H9 (cell line): Measurements from ENCODE around the gene VSIR. TPM values are rescaled to one million over a fixed set of nuclear protein-coding genes. Genes with fewer than 3 reads are reported as not detected.

Source experiments
- DNase-seq: peaks from one replicate; pipeline ENCODE4 v3.0.0-alpha.2; 2017
- H2AFZ ChIP-seq: one replicate; pipeline ENCODE4 v1.6.1; 2013; ENCODE audit warnings: mild to moderate bottlenecking, low read length, control low read depth, moderate library complexity
- H2AK5ac ChIP-seq: 2 replicates; pipeline ENCODE4 v1.6.1; 2013; ENCODE audit warnings: low read length, control low read depth, mixed read lengths; ENCODE audit not compliant: insufficient read length
- H2BK120ac ChIP-seq: one replicate; pipeline ENCODE4 v1.6.1; 2013; ENCODE audit warnings: low read depth, mild to moderate bottlenecking, low read length, control low read depth, inconsistent platforms; ENCODE audit not compliant: poor library complexity, severe bottlenecking
- H2BK12ac ChIP-seq: 2 replicates; pipeline ENCODE4 v1.6.1; 2013; ENCODE audit warnings: low read length, control low read depth, mixed read lengths, low read depth; ENCODE audit not compliant: insufficient read length
- H2BK15ac ChIP-seq: 2 replicates; pipeline ENCODE4 v1.6.1; 2013; ENCODE audit warnings: low read depth, low read length, control low read depth
- H2BK20ac ChIP-seq: one replicate; pipeline ENCODE4 v1.6.1; 2013; ENCODE audit warnings: low read depth, mild to moderate bottlenecking, low read length, control low read depth, inconsistent platforms; ENCODE audit not compliant: poor library complexity, severe bottlenecking
- H2BK5ac ChIP-seq: 2 replicates; pipeline ENCODE4 v1.6.1; 2013; ENCODE audit warnings: low read length, control low read depth, mixed read lengths; ENCODE audit not compliant: insufficient read length
- H3K14ac ChIP-seq: 2 replicates; pipeline ENCODE4 v1.6.1; 2013; ENCODE audit warnings: low read length, control low read depth; ENCODE audit not compliant: insufficient read depth
- H3K18ac ChIP-seq: 2 replicates; pipeline ENCODE4 v1.6.1; 2013; ENCODE audit warnings: low read depth, mild to moderate bottlenecking, mixed read lengths, low read length, control low read depth; ENCODE audit not compliant: insufficient read length
- H3K23ac ChIP-seq: 2 replicates; pipeline ENCODE4 v1.6.1; 2013; ENCODE audit warnings: low read length, control low read depth, mixed read lengths, low read depth; ENCODE audit not compliant: insufficient read length
- H3K23me2 ChIP-seq: 2 replicates; pipeline ENCODE4 v1.6.1; 2013; ENCODE audit warnings: low read depth, mild to moderate bottlenecking, mixed read lengths, low read length, control low read depth; ENCODE audit not compliant: insufficient read length, poor library complexity, severe bottlenecking
- H3K27ac ChIP-seq: 2 replicates; pipeline ENCODE4 v1.5.1; 2013; ENCODE audit warnings: low read length, control low read depth, mixed read lengths, low read depth; ENCODE audit not compliant: insufficient read length
- H3K27me3 ChIP-seq: 2 replicates; pipeline ENCODE4 v1.6.1; 2013; ENCODE audit warnings: low read length, control low read depth, inconsistent platforms; ENCODE audit not compliant: insufficient read depth
- H3K4ac ChIP-seq: 2 replicates; pipeline ENCODE4 v1.6.1; 2013; ENCODE audit warnings: low read depth, mild to moderate bottlenecking, control low read depth, inconsistent platforms, low read length, moderate library complexity
- H3K4me1 ChIP-seq: 2 replicates; pipeline ENCODE4 v1.6.1; 2013; ENCODE audit warnings: low read length, control low read depth, inconsistent platforms; ENCODE audit not compliant: insufficient read depth
- H3K4me2 ChIP-seq: 2 replicates; pipeline ENCODE4 v1.6.1; 2013; ENCODE audit warnings: low read length, control low read depth, mixed read lengths; ENCODE audit not compliant: insufficient read length, insufficient read depth
- H3K56ac ChIP-seq: 2 replicates; pipeline ENCODE4 v1.6.1; 2013; ENCODE audit warnings: low read depth, mild to moderate bottlenecking, mixed read lengths, low read length, control low read depth; ENCODE audit not compliant: insufficient read length
- H3K79me1 ChIP-seq: 2 replicates; pipeline ENCODE4 v1.6.1; 2013; ENCODE audit warnings: low read depth, mild to moderate bottlenecking, moderate library complexity, low read length, control low read depth, inconsistent platforms; ENCODE audit not compliant: insufficient read depth, poor library complexity, severe bottlenecking
- H3K79me2 ChIP-seq: 2 replicates; pipeline ENCODE4 v1.6.1; 2013; ENCODE audit warnings: low read length, control low read depth, inconsistent platforms; ENCODE audit not compliant: insufficient read depth
- H3K9ac ChIP-seq: 2 replicates; pipeline ENCODE4 v1.6.1; 2013; ENCODE audit warnings: low read length, control low read depth, mixed read lengths; ENCODE audit not compliant: insufficient read length; ENCODE audit errors: extremely low read depth
- H3K9me3 ChIP-seq: one replicate; pipeline ENCODE4 v1.6.1; 2013; ENCODE audit warnings: low read depth, low read length, inconsistent platforms; ENCODE audit not compliant: control insufficient read depth
- H3T11ph ChIP-seq: one replicate; pipeline ENCODE4 v1.6.1; 2013; ENCODE audit warnings: mild to moderate bottlenecking, low read length, control low read depth, inconsistent platforms
- H4K20me1 ChIP-seq: one replicate; pipeline ENCODE4 v1.6.1; 2013; ENCODE audit not compliant: control insufficient read depth, insufficient read length, insufficient read depth
- H4K5ac ChIP-seq: 2 replicates; pipeline ENCODE4 v1.6.1; 2013; ENCODE audit warnings: low read depth, mild to moderate bottlenecking, mixed read lengths, low read length, control low read depth; ENCODE audit not compliant: insufficient read length
- H4K8ac ChIP-seq: replicated peaks from 2 replicates; pipeline ENCODE4 v1.6.1; 2013; ENCODE audit warnings: low read length, control low read depth, mixed read lengths, low read depth; ENCODE audit not compliant: insufficient read length
- H4K91ac ChIP-seq: 2 replicates; pipeline ENCODE4 v1.6.1; 2013; ENCODE audit warnings: low read depth, mild to moderate bottlenecking, moderate library complexity, mixed read lengths, low read length, control low read depth; ENCODE audit not compliant: insufficient read length
- H3K27ac Mint-ChIP-seq, 3 experiments: 2 replicates in 2 of 3; 3 replicates in 1 of 3; pipeline ENCODE4 v1.8.0; 2020 to 2021; ENCODE audit warnings: mixed read lengths in 3 of 3, mild to moderate bottlenecking in 1 of 3, moderate library complexity in 1 of 3
- H3K27me3 Mint-ChIP-seq: 2 replicates; pipeline ENCODE4 v1.8.0; 2021; ENCODE audit warnings: low read depth, mild to moderate bottlenecking, moderate library complexity, mixed read lengths
- H3K36me3 Mint-ChIP-seq, 3 experiments: 2 replicates in 2 of 3; 3 replicates in 1 of 3; pipeline ENCODE4 v1.8.0; 2020 to 2021; ENCODE audit warnings: low read depth in 3 of 3, mixed read lengths in 3 of 3; ENCODE audit not compliant: insufficient read depth in 1 of 3
- H3K4me1 Mint-ChIP-seq, 2 experiments: 2 replicates each; pipeline ENCODE4 v1.8.0; 2020; ENCODE audit warnings: mixed read lengths in 2 of 2
- H3K4me3 Mint-ChIP-seq, 2 experiments: 2 replicates in 1 of 2; 3 replicates in 1 of 2; pipeline ENCODE4 v1.8.0; 2020 to 2021; ENCODE audit warnings: mild to moderate bottlenecking in 2 of 2, mixed read lengths in 2 of 2, moderate library complexity in 1 of 2
- H3K9me3 Mint-ChIP-seq, 2 experiments: 2 replicates in 1 of 2; 3 replicates in 1 of 2; pipeline ENCODE4 v1.8.0; 2020; ENCODE audit warnings: mild to moderate bottlenecking in 2 of 2, mixed read lengths in 2 of 2, moderate library complexity in 1 of 2
- WGBS: extraction: QIAGEN DNeasy Blood & Tissue Kit; methylation state at CpG from one replicate; pipeline ENCODE4 v1.1.7; 2013; ENCODE audit warnings: missing lambda C conversion rate, low lambda C conversion rate, mixed read lengths; ENCODE audit not compliant: insufficient read length; ENCODE audit errors: extremely low coverage; 5-methylcytosine and 5-hydroxymethylcytosine counted together
- total RNA-seq: library from RNA; stranded (reverse); gene quantifications from 2 replicates; pipeline ENCODE4 v1.2.1, GENCODE V29; 2021
- TF ChIP-seq, protein P1 (sequence below): fragments of 200-600 bp; sonication (generic); conservative IDR thresholded peaks from 3 replicates; pipeline ENCODE4 v1.8.0; 2021; ENCODE audit warnings: antibody characterized with exemption, mild to moderate bottlenecking

Gene VSIR
- total RNA-seq, 1 experiment from 2014 or later, result 0.11 TPM

- peaks cover 0 to 10% (median 6%) of the 10 kb centered on the region in 3 experiments; a peak in 5 of 7 replicates for H3K36me3 Mint-ChIP-seq
- peaks cover 19% of the 10 kb centered on the region for H3K27me3 Mint-ChIP-seq
- H2AFZ ChIP-seq, result no peak overlapping the region
- no peak overlapping the region for H2BK15ac ChIP-seq
- H4K8ac ChIP-seq, result no peak overlapping the region
- no peak overlapping the region for H3K27ac Mint-ChIP-seq
- no peak overlapping the region for H3K9ac ChIP-seq
- no peak overlapping the region for H3K18ac ChIP-seq
- no peaks in the 10 kb centered on the region for H4K20me1 ChIP-seq
- H3K14ac ChIP-seq, result no peak overlapping the region
- no peaks in the 10 kb centered on the region for H3K9me3 ChIP-seq
- H3K23ac ChIP-seq, result no peak overlapping the region
- H3K4me1 ChIP-seq, result no peaks in the 10 kb centered on the region
- TF ChIP-seq, protein P1, sequence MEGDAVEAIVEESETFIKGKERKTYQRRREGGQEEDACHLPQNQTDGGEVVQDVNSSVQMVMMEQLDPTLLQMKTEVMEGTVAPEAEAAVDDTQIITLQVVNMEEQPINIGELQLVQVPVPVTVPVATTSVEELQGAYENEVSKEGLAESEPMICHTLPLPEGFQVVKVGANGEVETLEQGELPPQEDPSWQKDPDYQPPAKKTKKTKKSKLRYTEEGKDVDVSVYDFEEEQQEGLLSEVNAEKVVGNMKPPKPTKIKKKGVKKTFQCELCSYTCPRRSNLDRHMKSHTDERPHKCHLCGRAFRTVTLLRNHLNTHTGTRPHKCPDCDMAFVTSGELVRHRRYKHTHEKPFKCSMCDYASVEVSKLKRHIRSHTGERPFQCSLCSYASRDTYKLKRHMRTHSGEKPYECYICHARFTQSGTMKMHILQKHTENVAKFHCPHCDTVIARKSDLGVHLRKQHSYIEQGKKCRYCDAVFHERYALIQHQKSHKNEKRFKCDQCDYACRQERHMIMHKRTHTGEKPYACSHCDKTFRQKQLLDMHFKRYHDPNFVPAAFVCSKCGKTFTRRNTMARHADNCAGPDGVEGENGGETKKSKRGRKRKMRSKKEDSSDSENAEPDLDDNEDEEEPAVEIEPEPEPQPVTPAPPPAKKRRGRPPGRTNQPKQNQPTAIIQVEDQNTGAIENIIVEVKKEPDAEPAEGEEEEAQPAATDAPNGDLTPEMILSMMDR, result no peak
- H3K4me2 ChIP-seq, result no peak overlapping the region
- no peak overlapping the region for H2BK5ac ChIP-seq
- H3K9me3 Mint-ChIP-seq, result no peaks in the 10 kb centered on the region
- no peak overlapping the region for H4K5ac ChIP-seq
- no peak overlapping the region for H3K4ac ChIP-seq
- no CpG with 5 or more reads among the region's 13 CpGs for WGBS
- no peak overlapping the region for H2AK5ac ChIP-seq
- H2BK12ac ChIP-seq, result no peak overlapping the region
- no peaks in the 10 kb centered on the region for H3K79me1 ChIP-seq
- no peak overlapping the region for H3T11ph ChIP-seq
- H3K4me1 Mint-ChIP-seq, result peaks cover 4 to 7% of the 10 kb centered on the region in 2 experiments
- no peak overlapping the region for H3K27ac ChIP-seq
- no peak overlapping the region for H4K91ac ChIP-seq
- no peak overlapping the region for H2BK120ac ChIP-seq
- no peak overlapping the region for H3K4me3 Mint-ChIP-seq
- H3K23me2 ChIP-seq, result no peaks in the 10 kb centered on the region
- H3K27me3 ChIP-seq, result 0 out of 2 replicates have a peak, but pooled peaks cover 2% of the 10 kb centered on the region
- H3K56ac ChIP-seq, result no peak overlapping the region
- no peak overlapping the region for H2BK20ac ChIP-seq
- DNase-seq, result no peak
- no peaks in the 10 kb centered on the region for H3K79me2 ChIP-seq
Measured at GRCh38 chr10:71810048-71810750, 36.9 kb upstream of the VSIR start.
